NCI-H146 (cell line): ENCODE measurements around the gene MANF.

Experiments used
- DNase-seq: peaks from one replicate; lab custom pipeline; 2025; lab: John Stamatoyannopoulos, UW

MANF gene

GRCh38 chr3:51436998-51437639, 52.0 kb downstream of the MANF start:
- no peak for DNase-seq
